Measurements from ENCODE around the gene SLC12A5.

The SLC12A5 gene

GRCh38 chr20:46006964-46007363, 22.1 kb upstream of the SLC12A5 start:
- DNase-seq = no peak

GRCh38 chr20:46007671-46008070, 21.3 kb upstream of the SLC12A5 start:
- DNase-seq = no peak

- no peak for DNase-seq
Observed at GRCh38 chr20:46009816-46010215, 19.2 kb upstream of the SLC12A5 start.

GRCh38 chr20:46010491-46011391, 18.3 kb upstream of the SLC12A5 start:
- peak; percentile 67 for DNase-seq

- DNase-seq = no peak
Observed at GRCh38 chr20:46011631-46012482, 17.2 kb upstream of the SLC12A5 start.

GRCh38 chr20:46012921-46013320, 16.1 kb upstream of the SLC12A5 start:
- no peak for DNase-seq

GRCh38 chr20:46013322-46013828, 15.6 kb upstream of the SLC12A5 start:
- no peak for DNase-seq

- DNase-seq = peak; percentile 55
Observed at GRCh38 chr20:46013829-46014516, 15.0 kb upstream of the SLC12A5 start.

- DNase-seq = no peak
Observed at GRCh38 chr20:46014517-46015396, 14.3 kb upstream of the SLC12A5 start.

GRCh38 chr20:46017272-46017671, 11.7 kb upstream of the SLC12A5 start:
- no peak for DNase-seq

GRCh38 chr20:46018112-46018511, 10.9 kb upstream of the SLC12A5 start:
- no peak for DNase-seq

GRCh38 chr20:46018611-46019010, 10.4 kb upstream of the SLC12A5 start:
- no peak for DNase-seq

- DNase-seq = no peak
Observed at GRCh38 chr20:46020555-46020954, 8.5 kb upstream of the SLC12A5 start.

- DNase-seq = no peak
Observed at GRCh38 chr20:46021361-46022359, 7.4 kb upstream of the SLC12A5 start.

- DNase-seq = peak; percentile 58
Observed at GRCh38 chr20:46022411-46023147, 6.4 kb upstream of the SLC12A5 start.

- DNase-seq = no peak
Observed at GRCh38 chr20:46023148-46023484, 5.9 kb upstream of the SLC12A5 start.

- no peak for DNase-seq
Observed at GRCh38 chr20:46023999-46024398, 5.0 kb upstream of the SLC12A5 start.

GRCh38 chr20:46025376-46025783, 3.6 kb upstream of the SLC12A5 start:
- no peak for DNase-seq

- no peak for DNase-seq
Observed at GRCh38 chr20:46027245-46027853, 1.7 kb upstream of the SLC12A5 start.

All from central memory CD4-positive, alpha-beta T cell (primary cell).